GM04503 (cell line): ENCODE data around the gene MYO3B.

Experiments
- DNase-seq: peaks from one replicate; pipeline ENCODE4 v3.0.0-alpha.2; 2012; ENCODE audit warnings: low read depth

Gene MYO3B, protein sequence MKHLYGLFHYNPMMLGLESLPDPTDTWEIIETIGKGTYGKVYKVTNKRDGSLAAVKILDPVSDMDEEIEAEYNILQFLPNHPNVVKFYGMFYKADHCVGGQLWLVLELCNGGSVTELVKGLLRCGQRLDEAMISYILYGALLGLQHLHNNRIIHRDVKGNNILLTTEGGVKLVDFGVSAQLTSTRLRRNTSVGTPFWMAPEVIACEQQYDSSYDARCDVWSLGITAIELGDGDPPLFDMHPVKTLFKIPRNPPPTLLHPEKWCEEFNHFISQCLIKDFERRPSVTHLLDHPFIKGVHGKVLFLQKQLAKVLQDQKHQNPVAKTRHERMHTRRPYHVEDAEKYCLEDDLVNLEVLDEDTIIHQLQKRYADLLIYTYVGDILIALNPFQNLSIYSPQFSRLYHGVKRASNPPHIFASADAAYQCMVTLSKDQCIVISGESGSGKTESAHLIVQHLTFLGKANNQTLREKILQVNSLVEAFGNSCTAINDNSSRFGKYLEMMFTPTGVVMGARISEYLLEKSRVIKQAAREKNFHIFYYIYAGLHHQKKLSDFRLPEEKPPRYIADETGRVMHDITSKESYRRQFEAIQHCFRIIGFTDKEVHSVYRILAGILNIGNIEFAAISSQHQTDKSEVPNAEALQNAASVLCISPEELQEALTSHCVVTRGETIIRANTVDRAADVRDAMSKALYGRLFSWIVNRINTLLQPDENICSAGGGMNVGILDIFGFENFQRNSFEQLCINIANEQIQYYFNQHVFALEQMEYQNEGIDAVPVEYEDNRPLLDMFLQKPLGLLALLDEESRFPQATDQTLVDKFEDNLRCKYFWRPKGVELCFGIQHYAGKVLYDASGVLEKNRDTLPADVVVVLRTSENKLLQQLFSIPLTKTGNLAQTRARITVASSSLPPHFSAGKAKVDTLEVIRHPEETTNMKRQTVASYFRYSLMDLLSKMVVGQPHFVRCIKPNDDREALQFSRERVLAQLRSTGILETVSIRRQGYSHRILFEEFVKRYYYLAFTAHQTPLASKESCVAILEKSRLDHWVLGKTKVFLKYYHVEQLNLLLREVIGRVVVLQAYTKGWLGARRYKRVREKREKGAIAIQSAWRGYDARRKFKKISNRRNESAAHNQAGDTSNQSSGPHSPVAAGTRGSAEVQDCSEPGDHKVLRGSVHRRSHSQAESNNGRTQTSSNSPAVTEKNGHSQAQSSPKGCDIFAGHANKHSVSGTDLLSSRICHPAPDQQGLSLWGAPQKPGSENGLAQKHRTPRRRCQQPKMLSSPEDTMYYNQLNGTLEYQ (N-terminal part only)

DNA sequence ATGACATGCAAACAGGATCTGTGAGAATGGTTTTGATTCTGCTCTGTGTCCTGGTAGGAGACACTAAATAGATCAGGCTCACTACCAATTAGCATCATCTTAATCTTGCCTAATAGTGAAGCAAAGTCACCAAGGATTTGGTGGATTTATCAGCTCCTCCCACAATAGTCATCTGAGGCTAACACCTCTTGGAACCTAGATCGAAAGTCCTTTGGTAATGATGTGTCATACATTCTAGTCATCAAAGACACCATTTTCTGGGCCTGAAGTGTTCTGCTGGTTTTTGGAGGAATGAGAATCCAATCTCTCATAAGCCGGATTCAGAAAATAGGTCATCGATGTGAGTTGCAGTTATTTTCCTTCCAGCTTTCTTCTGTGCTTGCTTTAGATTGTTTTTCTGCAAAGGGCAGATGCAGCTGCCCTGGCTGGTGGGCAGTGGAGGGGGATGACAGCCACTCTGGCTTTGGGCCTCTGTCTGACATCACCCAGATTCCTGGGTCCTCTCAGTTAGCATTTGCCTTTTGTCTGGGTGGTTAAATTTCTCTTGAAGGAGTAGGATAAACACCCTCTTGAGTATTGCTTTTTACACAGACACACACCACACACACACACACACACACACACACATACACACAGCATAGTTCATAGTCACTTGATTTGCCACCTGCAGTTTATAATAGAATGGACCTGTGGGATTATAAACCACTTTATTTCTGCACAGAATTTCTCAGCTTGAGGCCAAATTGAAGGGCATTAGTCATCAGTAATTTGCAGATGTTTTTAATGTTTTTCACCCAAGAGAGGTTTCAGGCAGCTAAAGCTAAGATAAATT lies at the start of gene MYO3B:
MYO3B (plus strand) TSS at position 198 of the 832 bp plus-strand sequence; CDS start at position 339, 141 bp downstream.
- DNase-seq = no peak

DNA sequence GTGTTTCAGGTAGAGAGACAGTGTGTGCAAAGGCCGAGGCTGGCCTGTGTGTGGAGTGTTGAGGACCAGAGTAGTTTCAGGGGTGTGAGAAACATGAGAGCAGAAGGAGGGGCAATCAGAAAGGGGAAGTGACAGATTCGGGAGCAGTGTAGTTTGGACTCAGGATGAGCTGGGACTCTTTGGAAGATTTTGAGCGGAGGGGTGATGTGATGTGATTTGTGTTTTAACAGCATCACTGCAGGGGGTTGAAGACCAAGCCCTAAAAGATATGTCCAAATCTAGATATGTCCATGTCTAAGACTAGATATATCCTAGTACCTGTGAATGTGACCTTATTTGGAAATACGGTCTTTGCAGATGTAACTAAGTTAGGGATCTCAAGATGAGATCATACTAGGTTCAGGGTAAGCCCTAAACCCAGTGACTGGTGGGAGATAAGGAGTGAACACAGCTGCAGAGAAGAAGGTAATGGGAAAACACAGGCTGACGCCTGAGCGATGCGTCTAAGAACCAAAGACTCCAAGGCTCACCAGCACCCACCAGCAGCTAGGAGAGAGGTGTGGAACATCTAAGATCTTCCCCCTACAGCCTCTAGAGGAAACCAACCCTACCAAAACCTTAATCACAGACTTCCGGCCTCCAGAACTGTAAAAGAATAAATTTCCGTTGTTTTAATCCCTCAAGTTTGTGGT lies 38.5 kb upstream of the MYO3B start:
- no peak for DNase-seq

DNA sequence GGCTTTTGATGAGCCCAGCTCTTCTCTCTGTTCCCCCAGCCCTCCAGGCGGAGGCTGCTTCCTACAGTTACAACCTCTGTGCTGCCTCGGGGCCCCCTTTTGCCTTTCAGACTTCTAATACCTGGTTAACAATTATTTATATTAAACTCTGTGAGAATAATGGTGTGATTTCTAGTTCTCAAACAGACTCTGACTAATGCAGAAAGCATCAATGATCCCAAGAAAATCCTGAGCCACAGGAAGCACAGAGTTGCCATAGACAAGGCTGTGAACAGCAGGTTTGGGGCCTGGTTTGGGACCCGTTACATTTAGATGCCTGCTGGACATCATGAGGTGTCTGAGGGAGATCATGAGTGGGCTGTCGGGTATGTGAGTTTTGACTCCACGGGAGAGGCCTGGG lies 37.4 kb upstream of the MYO3B start:
- DNase-seq = no peak

DNA sequence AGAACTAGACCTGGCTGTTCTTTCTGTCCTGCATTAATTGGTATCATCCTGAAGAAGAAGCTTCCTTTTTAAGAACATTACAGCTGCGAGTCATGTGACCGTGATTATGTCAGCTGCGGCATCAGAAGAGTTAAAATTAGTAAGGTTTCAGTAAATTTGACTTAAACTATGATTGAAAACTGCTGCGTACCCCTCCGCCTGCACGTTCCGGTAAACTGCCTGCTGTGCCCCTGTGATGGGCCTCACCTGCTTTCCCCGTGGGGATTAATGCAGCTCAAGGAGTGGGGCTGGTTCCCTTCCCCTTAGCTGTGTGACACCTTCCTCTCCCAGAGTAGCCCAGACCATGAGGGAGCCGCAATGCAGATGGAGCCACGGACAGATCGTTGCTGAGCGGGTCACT lies 36.1 kb upstream of the MYO3B start:
- DNase-seq = no peak

DNA sequence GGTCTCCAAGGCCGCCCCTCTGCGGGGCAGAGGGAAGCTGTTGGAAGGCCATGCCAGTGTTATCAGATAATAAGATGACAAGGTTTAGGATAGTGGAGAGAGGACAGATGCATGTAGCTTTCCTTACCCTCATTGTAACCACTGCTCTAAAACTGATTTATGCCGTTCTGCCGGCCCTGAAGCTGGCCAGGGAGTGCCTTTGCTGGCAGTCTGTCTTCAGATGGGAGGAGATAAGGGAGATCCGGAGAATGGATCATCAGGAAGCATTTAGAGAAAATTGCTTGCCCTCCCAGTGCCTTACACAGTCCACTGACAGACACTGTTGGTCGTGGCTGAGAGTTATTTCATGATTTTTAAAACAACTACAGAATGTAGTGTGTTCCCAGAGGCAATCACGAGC lies 35.4 kb upstream of the MYO3B start:
- no peak for DNase-seq

DNA sequence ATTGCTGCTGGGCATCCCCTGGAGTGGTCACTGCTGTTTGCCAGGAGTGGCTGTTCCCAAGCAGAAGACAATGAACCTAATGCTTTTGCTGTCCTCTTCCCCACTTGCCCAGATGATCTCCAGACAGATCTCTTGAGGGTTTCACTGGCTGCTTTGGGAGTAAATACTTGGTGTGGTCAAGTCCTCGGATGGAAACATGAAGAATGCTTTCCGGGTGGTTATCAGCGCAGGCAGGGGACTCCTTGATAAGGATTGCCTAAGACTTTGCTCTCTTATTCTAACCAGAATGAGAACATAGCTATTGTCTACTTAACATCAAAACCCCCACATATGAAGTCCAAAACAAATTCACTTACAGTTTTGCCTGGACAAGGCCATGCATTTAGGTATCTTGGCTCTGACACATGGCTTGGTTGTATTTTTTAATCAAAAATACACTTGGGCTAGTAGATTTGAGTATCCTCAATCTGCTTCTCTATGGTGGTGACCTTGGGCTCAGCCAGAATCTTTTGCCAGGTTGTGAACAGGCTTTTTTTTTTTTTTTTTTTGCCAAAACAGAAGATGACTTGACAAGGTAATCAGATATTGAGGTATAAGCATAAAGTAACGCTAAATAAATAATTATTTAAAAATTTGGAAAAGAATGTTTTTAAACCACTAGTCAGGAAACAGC lies 34.8 kb upstream of the MYO3B start:
- DNase-seq = no peak

DNA sequence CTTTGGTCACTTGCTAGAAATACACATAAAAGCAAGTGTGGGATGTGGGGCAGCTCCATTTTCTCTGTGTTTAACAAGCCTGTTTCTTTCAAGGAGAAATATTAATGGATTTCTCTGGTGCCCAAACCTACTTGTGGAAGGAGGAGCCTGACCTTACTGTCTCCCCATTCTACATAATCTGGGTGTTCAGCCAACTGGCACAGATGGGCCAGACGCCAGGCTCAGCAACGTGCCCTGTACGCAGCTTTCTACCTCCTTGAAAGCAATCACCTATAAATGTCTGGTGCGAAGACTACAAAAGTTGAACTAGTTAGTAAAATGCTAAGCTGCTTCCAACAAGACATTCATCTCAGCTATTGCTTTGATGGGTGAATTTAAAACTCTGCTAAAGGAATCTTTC lies 33.2 kb upstream of the MYO3B start:
- DNase-seq = no peak

DNA sequence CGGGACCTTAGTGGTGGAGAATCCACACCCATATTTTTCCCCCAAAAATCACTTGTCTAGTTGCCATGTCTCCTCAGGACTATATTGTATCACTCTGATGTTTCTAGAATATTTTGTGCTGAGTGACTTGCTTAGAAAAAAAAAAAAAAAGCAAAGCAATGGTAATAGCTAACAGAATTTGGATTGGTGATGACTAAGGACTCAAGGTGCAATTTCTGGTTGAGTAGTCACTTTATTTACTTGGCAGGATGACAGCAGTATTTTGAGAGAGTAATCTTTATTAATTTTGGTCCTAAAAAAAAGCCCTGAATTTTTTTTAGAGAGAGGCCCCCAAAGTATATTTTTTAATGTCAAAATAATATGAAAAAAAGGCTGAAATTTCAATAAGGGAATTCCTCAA lies 32.8 kb upstream of the MYO3B start:
- no peak for DNase-seq

DNA sequence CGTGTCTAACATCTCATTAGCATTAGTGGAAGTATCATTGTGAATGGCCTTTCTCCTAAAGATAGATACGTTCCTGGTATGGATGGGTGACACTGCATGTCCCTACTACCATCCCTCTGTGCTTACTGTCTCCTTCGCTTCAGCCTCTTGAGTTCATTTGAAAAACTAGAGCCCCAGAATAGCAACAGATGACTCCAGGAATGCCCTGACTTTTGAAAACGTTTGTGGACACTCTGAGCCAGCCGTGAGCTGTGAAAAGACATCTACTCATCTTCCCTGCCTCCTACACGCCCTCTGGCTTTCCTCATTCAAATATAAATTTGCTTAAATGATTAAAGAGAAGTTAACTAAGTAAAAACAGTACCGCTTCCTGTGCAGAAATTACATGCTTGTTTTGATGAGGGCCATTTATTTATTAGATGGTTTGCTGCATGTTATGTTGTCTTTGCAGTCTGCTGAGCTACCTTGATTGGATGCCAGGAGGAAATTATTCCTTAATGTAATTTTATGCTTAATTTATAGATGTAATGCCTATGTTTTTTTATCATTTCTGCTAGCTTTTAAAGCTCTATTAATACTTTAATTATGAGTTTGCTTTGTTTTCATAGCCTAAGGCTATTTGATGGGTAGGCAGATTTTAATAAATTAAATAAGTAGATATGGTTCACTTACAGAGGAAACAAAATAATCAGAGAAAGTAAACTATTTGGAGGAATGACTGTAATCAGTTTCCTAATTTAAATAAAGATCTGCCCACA lies 32.1 kb upstream of the MYO3B start:
- no peak for DNase-seq

DNA sequence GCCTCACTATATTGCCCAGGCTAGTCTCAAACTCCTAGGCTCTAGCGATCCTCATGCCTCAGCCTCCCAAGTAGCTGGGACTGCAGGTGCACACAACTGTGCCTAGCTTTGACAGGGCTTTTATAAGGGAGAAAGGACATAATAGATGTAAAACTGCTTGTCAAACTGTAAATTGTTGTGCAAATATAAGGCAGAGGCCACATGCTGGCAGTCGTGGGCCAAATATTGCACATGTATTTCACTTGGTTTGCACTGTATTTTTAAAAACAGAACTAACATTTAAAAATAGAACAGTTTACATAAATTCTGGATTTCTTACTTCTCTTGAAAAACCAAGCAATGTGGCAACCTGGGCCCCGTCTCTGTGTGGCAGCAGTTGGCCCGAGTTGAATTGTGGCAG lies 31.2 kb upstream of the MYO3B start:
- DNase-seq = no peak

DNA sequence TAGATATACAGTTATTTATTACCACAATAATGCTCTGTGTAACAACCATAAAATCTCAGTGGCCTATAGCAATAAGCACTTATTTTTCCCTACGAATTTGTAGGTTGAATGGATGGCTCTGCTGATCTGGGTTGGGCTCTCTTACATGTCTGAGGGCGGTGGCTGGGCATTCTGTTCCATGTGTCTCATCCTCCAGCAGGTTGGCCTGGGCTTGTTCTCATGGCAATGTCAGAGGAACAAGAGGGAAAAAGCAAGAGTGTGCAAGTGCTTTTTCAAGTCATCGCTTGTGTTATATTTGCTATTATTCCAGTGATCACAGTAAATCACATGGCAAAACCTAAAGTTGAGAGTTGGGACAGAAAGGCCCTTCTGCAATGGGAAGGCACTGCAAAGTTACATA lies 30.4 kb upstream of the MYO3B start:
- DNase-seq = no peak

DNA sequence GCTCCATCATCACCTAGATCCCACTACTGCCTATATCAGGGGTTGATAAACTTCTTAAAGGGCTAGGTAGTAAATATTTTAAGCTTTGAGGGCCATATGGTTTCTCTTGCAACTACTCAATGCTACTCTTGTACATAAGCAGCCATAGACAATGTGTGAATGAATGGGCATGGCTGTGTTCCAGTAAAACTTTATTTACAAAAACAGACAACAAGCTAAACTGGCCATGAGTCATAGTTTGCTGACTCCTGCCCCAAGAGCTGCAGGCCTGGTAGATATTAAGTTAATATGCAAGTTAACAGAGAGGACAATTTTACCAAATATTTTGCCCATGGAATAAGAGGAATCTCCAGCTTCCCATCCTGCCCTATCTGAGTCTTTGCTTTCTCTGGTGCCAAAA lies 29.8 kb upstream of the MYO3B start:
- no peak for DNase-seq

DNA sequence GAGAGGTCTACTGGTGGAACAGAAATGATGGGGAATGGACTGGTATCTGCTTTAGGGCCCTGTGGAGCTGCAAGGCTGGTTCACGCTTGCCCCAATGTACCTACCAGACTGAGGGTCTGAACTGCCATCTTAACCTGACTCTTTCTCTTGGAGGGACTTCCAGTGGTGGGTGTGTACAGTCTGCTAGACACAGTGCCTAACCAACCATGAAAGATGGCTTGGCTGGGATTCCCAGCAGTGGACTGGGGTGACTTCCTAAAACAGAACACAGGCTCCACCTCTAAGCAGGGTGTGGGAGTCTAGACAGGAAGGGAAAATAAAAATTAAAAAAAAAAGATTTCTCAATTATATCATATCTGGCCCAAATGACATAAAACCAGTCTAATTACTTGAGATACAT lies 25.5 kb upstream of the MYO3B start:
- DNase-seq = no peak

DNA sequence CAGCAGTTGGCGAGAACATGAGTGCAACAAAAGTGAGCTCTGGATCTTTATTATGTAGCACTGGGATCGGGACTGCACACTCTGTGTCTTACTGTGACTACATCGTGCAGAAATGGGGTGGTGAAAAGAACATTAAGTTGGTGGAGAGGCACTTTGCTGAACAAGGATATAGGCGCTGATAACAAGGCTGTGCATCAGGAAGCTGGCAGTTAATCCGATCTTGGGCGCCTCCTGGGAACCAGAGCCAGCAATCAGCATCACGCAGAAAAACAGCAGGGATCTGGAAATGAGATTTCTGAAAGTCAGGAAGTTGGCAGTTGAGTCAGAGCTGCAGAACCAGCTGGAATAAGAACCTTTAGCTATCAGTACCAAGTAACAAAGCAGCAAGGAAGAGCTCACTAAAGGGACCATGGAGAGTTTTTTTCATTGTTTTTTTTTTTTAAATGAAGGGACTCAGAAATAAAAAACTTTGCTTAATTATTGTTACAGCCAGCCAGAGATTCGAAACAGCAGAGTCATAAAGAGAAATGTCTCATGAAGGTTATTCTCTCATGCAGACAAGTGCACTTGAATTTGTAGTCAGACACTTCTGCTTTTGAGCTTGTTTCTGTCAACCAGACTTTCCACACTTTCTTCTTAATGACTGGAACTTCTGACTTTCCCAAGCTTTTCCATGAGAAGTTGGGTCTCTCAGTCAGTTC lies 22.8 kb upstream of the MYO3B start:
- no peak for DNase-seq

DNA sequence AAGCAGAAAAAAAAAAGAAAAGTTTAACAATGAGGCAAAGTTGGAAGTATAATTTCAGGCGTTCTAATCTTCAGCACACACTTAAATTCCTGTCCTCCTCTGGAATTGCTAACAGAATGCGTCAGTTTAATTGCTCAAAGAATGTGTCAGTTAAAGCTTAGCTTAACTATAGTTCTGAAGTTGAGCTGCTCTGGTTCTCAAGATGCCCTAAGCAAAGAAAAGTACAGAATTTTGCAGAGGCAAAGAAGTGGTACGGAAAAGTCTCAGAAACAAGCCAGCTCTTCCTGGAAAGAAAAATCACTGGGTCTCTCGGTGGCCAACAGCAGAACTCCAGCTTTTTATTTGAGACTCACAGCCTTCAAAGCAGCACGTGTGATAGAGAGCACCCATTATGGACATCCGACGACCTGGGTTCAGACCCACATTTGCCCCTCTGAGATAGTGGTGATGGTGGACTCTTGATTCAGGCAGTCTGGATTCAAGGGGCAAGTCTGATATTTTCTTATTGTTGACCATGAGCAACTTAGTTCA lies 22.2 kb upstream of the MYO3B start:
- no peak for DNase-seq

DNA sequence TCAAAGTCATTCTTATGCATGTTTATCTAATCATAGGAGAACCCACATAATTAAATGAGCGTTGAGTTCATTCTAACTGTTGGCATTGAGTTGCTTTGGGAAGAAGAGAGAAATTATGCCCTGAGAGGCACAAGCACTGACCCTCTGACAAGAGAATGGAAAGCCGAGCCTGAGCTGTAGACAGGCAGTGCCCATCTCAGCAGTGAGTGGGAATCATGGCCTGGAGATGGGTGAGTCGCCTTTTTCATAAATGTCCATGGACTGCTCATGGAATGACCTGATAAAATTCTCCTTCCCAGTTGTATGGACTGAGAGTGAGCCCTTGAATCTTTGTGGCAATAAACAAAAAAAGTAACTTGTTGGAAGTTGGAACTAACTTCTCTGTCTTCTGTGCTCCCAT lies 21.4 kb upstream of the MYO3B start:
- DNase-seq = no peak

DNA sequence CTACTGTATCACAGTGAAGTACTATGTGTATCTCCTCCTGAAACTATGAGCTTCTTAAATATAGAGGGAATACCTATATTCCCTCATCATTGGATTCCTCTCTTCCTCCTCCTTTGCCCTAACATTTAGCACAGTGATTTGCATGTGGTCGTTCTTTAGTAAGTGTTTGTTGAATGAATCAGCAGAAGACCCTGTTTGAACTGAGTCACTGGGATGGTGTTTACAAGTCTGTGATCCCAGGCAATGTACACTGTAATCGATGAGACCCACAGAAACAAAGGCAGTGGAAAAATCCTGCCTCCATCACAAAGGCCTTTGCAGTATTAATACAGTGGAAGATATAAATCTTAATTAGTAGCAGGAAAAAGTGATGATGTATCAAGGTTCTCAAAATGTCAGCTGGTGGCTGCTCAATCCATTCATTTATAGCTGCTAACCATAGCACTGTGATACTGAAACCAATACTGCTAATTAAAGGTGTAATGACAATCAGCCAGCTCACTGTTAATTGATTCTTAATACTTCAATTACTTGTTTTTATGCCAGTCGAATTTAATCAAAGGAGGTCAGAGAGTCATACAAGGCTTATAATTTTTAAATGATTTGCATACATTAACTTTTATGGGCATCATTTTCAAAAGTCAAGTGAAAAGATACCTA lies 20.8 kb upstream of the MYO3B start:
- no peak for DNase-seq

DNA sequence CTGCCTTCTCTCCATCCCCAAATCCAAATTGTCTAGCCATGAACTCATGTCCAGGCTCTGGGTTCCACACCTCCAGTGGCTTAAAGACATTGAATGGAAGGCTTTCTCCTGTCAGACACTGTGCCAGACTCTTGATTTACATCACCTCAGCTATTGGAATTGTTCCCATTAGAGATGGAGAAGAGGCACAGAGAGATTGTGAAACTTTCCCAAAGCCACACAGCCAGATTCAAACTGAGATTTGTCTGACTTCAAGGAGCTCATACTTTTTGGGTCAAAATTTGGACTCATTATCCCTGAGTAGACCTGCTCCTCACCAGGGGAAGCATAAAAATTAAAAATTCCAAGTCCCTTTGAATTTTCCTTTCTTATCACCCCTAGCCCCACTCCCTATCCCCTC lies 18.9 kb upstream of the MYO3B start:
- DNase-seq = no peak
